GM12864 (cell line): Measurements from ENCODE around the gene SCMH1.

Source experiments
- DNase-seq: peaks from one replicate; pipeline ENCODE4 v3.0.0-alpha.2; 2011; ENCODE audit warnings: low read depth
- H3K4me3 ChIP-seq: 2 replicates; pipeline ENCODE4 v1.5.1; 2011; ENCODE audit warnings: mild to moderate bottlenecking, low read depth, low read length, control low read depth
- CTCF ChIP-seq: IDR thresholded peaks from 2 replicates; pipeline ENCODE4 v1.5.1; 2011; ENCODE audit warnings: low read depth, mild to moderate bottlenecking, moderate library complexity, low read length, control low read depth, inconsistent platforms; ENCODE audit errors: missing control alignments

The SCMH1 gene

DNA sequence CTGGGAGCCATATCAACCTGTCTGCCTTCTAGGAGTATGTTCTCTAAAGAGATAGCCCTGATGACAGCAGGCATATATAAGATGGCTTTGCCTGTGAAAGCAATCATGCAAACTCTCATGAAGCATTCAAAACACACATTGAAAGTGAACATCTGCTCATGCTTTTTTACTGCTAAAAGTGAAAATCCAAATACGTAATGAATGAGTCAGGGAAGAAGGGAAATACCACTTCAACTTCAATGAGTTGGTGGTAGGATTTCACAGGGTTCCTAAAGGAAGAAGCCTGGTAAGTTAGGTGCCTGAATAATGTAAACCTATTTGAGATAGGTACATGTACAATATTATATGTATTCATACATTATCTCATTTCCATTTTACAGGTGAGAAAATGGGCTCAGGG, 170.1 kb downstream of the SCMH1 start:
- no peak for DNase-seq
- no peak overlapping the region for H3K4me3 ChIP-seq
- no peak for TF ChIP-seq CTCF

- no peak for TF ChIP-seq CTCF
- no peak overlapping the region for H3K4me3 ChIP-seq
- DNase-seq, result no peak
Observed at GRCh38 chr1:41056907-41057306, 185.2 kb downstream of the SCMH1 start.

GRCh38 chr1:41053316-41053715, 188.8 kb downstream of the SCMH1 start:
- DNase-seq, result no peak
- H3K4me3 ChIP-seq, result no peak overlapping the region
- no peak for TF ChIP-seq CTCF

- no peak for TF ChIP-seq CTCF
- H3K4me3 ChIP-seq, result no peak overlapping the region
- DNase-seq, result no peak
Observed at GRCh38 chr1:41051022-41051421, 191.1 kb downstream of the SCMH1 start.

DNA sequence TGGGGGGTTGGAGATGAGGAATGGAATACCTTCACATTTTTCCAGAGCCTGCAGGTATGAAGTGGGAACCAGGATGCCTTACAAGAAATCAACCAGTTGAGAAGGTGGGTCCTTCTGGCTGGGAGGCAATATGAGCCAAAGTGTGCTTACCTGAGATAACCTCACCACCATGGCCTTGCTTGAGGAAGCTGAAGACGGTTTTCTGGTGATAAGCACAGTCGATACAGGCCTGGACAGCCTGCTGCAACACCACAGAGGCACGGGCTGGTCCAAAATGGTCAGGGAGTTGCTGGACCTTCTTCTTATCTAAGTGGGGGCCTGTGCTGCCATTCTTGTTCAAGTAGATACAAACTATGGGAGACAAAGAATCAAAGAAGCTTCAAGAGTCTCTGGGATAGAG, 193.6 kb downstream of the SCMH1 start:
- DNase-seq, result no peak
- H3K4me3 ChIP-seq, result no peak overlapping the region
- no peak for TF ChIP-seq CTCF

- no peak for TF ChIP-seq CTCF
- no peak for DNase-seq
- no peak overlapping the region for H3K4me3 ChIP-seq
Observed at GRCh38 chr1:41046347-41046775, 195.7 kb downstream of the SCMH1 start.

GRCh38 chr1:41045740-41046139, 196.4 kb downstream of the SCMH1 start:
- DNase-seq, result no peak

More at GRCh38 chr1:41045740-41046139, 196.4 kb downstream of the SCMH1 start:
- no peak for TF ChIP-seq CTCF
- H3K4me3 ChIP-seq, result no peak overlapping the region
